Endothelial cell (in vitro differentiated cells): ENCODE results near the gene BNC2. TPM values are rescaled to one million over a fixed set of nuclear protein-coding genes. Genes with fewer than 3 reads are reported as not detected.

ENCODE experiments used
- DNase-seq: peaks from one replicate; pipeline ENCODE4 v3.0.0; 2021; ENCODE audit warnings: low spot score
- H3K27ac Mint-ChIP-seq: one replicate; pipeline ENCODE4 v1.8.0; 2021; ENCODE audit warnings: mixed read lengths, inconsistent platforms; ENCODE audit not compliant: unreplicated experiment
- H3K27me3 Mint-ChIP-seq: one replicate; pipeline ENCODE4 v1.8.0; 2021; ENCODE audit warnings: mild to moderate bottlenecking, moderate library complexity, mixed read lengths, inconsistent platforms; ENCODE audit not compliant: unreplicated experiment
- H3K36me3 Mint-ChIP-seq: one replicate; pipeline ENCODE4 v1.8.0; 2021; ENCODE audit warnings: mild to moderate bottlenecking, low read depth, mixed read lengths, inconsistent platforms; ENCODE audit not compliant: unreplicated experiment
- H3K4me1 Mint-ChIP-seq: one replicate; pipeline ENCODE4 v1.8.0; 2021; ENCODE audit warnings: mild to moderate bottlenecking, mixed read lengths, inconsistent platforms; ENCODE audit not compliant: unreplicated experiment
- H3K4me3 Mint-ChIP-seq: one replicate; pipeline ENCODE4 v1.8.0; 2021; ENCODE audit warnings: mild to moderate bottlenecking, mixed read lengths, inconsistent platforms; ENCODE audit not compliant: unreplicated experiment
- H3K9me3 Mint-ChIP-seq: one replicate; pipeline ENCODE4 v1.8.0; 2021; ENCODE audit warnings: mixed read lengths, inconsistent platforms; ENCODE audit not compliant: unreplicated experiment
- total RNA-seq: library from RNA; stranded (reverse); fragmentation: NEBNext Ultra II Directional; extraction: Animal tissue kit (Norgen Biotek cat#: 25700); gene quantifications from one replicate; pipeline ENCODE4 v1.2.1, GENCODE V29; 2021; ENCODE audit not compliant: unreplicated experiment
- TF ChIP-seq, protein P1 (sequence below): fragments of 200-600 bp; sonication (generic); IDR thresholded peaks from one replicate; pipeline ENCODE4 v1.5.0; 2021; ENCODE audit warnings: antibody characterized with exemption; ENCODE audit not compliant: unreplicated experiment

Gene BNC2
- total RNA-seq, 1 donor from 2014 or later, result 20.1 TPM

DNA sequence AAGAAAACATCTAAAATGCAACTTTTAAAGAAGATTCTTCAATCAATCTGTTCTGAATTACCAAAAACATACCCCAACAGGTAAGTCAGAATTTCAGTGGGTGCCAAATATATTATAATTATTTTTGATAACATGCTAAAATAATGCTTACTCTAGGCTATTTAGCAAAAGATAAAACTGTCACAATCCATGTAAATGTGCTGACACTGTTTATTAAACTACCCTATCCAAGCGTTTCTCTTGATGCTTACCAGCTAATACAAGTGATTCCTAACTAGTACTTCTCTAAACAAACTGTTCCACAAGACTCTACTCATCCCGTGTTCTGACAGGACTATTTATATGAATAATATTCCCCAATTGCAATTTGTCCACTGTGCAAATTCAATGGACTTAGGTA lies 236.7 kb downstream of the BNC2 start:
- no peaks in the 10 kb centered on the region for H3K36me3 Mint-ChIP-seq
- no peak overlapping the region for H3K4me3 Mint-ChIP-seq
- H3K27me3 Mint-ChIP-seq, result no peaks in the 10 kb centered on the region
- H3K27ac Mint-ChIP-seq, result no peak overlapping the region
- TF ChIP-seq, protein P1, sequence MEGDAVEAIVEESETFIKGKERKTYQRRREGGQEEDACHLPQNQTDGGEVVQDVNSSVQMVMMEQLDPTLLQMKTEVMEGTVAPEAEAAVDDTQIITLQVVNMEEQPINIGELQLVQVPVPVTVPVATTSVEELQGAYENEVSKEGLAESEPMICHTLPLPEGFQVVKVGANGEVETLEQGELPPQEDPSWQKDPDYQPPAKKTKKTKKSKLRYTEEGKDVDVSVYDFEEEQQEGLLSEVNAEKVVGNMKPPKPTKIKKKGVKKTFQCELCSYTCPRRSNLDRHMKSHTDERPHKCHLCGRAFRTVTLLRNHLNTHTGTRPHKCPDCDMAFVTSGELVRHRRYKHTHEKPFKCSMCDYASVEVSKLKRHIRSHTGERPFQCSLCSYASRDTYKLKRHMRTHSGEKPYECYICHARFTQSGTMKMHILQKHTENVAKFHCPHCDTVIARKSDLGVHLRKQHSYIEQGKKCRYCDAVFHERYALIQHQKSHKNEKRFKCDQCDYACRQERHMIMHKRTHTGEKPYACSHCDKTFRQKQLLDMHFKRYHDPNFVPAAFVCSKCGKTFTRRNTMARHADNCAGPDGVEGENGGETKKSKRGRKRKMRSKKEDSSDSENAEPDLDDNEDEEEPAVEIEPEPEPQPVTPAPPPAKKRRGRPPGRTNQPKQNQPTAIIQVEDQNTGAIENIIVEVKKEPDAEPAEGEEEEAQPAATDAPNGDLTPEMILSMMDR, result no peak
- H3K4me1 Mint-ChIP-seq, result no peaks in the 10 kb centered on the region
- DNase-seq, result no peak
- no peaks in the 10 kb centered on the region for H3K9me3 Mint-ChIP-seq

DNA sequence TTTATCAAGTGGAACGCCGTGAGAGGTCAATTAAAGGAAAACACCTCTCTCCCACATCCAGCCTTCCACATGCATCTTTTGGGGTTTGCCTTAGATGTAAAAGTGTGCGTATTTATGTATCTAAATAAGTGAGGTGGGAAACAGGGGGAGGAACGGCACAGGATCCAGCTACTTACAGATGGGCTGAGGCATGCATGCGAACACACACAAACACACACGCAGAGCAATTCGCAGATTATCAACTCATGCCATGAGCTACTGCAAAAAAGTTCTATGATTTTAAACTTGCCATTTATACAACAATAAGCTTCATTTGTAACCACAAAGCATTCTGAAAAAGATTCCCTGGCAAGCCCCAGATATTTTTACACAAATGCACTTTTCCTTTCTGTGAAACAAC lies 242.1 kb downstream of the BNC2 start:
- peaks cover 27% of the 10 kb centered on the region for H3K4me1 Mint-ChIP-seq
- H3K27ac Mint-ChIP-seq, result no peak overlapping the region
- peaks cover 2% of the 10 kb centered on the region for H3K27me3 Mint-ChIP-seq

DNA sequence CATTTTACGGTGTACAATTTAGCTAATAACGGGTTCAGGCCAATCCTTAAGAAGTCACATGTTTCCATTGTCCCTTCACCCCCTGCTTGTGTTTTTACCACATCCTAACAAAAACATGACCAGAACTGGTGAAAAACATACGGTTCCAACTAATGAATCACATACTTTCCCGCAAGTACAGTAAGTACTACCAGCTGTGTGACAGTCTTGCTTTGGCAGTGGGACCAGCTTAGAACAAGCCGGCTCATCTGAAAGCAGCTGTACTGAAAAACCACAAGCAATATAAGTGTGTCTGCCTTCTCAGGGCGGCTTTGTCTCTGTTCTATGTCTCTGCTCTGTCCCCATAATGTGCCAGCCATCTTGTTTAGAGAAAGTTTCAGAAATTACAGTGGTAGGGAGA lies 242.5 kb downstream of the BNC2 start:
- H3K4me1 Mint-ChIP-seq, result peaks cover 27% of the 10 kb centered on the region
- no peaks in the 10 kb centered on the region for H3K9me3 Mint-ChIP-seq
- TF ChIP-seq, protein P1, result no peak
- peaks cover 2% of the 10 kb centered on the region for H3K27me3 Mint-ChIP-seq
- no peak for DNase-seq
- no peak overlapping the region for H3K4me3 Mint-ChIP-seq
- no peak overlapping the region for H3K27ac Mint-ChIP-seq
- H3K36me3 Mint-ChIP-seq, result no peaks in the 10 kb centered on the region

More for the DNA sequence above, 242.1 kb downstream of the BNC2 start:
- no peak overlapping the region for H3K4me3 Mint-ChIP-seq
- H3K36me3 Mint-ChIP-seq, result no peaks in the 10 kb centered on the region
- no peaks in the 10 kb centered on the region for H3K9me3 Mint-ChIP-seq
- TF ChIP-seq, protein P1, result no peak
- no peak for DNase-seq

DNA sequence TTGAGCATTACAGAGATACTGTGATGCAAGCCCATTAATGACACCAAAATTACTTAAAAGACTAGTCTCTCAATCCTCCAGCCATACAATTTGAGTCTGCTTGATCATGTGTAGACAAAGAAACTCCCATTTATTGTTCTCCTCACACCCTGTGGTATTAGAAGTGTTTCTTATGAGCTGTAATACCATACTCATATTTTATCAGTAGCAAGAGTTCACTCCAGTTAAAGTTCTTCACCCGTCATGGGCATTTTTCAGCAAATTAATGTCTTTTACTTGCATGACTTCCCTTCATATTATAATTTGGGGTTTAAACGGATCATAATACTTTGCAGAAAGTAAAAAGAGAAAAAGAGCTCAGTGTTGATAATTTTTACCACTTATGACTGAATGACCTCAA lies 242.9 kb downstream of the BNC2 start:
- DNase-seq, result no peak
- Mint-ChIP-seq H3K36me3 (no peaks in the 10 kb centered on the region), H3K27me3 (peaks cover 2% of the 10 kb centered on the region), H3K9me3 (no peaks in the 10 kb centered on the region), H3K4me1 (peaks cover 27% of the 10 kb centered on the region), H3K27ac (no peak overlapping the region), H3K4me3 (no peak overlapping the region)
- TF ChIP-seq, protein P1, result no peak

DNA sequence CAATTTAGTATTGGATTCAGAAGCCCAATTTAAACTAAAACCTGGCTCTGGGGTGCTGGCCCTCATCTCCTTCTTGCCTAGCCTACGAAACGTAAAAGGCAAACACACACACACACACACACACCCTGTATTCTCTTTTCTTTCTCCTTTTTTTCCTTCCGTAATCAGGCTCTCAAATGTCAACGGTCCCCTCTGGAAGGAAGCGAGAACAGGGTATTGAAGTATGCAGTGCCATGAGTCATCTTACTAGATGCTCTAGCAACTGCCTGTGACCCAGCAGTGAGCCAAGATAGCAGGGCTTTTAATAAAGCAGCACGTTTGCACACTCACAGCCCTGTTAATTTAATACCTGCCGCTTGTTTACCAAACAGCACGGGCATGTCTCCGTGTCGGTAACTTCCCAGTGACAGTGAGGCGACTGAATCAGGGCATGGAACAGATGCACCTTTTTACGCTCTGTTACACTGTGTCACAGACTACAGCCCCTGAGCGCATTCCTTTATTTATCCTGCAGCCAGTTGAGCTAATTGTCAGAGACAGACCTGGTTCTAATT lies 243.8 kb downstream of the BNC2 start:
- TF ChIP-seq, protein P1, result no peak
- no peak overlapping the region for H3K4me3 Mint-ChIP-seq
- H3K27me3 Mint-ChIP-seq, result peaks cover 2% of the 10 kb centered on the region
- no peaks in the 10 kb centered on the region for H3K36me3 Mint-ChIP-seq
- H3K27ac Mint-ChIP-seq, result no peak overlapping the region
- H3K9me3 Mint-ChIP-seq, result no peaks in the 10 kb centered on the region
- DNase-seq, result no peak
- H3K4me1 Mint-ChIP-seq, result peaks cover 27% of the 10 kb centered on the region
